ENCODE data around the gene TCAIM. TPM values are rescaled to one million over a fixed set of nuclear protein-coding genes. Genes with fewer than 3 reads are reported as not detected.

TCAIM gene
- total RNA-seq: 14.3 and 14.6 TPM in 2 replicates

- Mint-ChIP-seq H3K9me3 (no peaks in the 10 kb centered on the region), H3K27me3 (peaks cover 10% of the 10 kb centered on the region), H3K36me3 (ENCODE audit: low read depth) (peaks cover 6% of the 10 kb centered on the region), H3K4me3 (peak within 1 kb of the TSS; percentile 100), H3K4me1 (peaks cover 19% of the 10 kb centered on the region), H3K27ac (peak within 1 kb of the TSS; percentile 98)
- DNase-seq: peak; percentile 99
- intact Hi-C loops (cut with micrococcal nuclease): loop anchor here (1.0 to 10.0 kb wide), 8 partner anchors 101 to 1533 kb away; partner anchors contain the start of genes ACKR2, EXOSC7, HIGD1A and KIAA1143
Observed at GRCh38 chr3:44338010-44338827, at the start of gene TCAIM. TSS of gene TCAIM (plus strand) at chr3:44338766. CDS start at chr3:44354783, 16,017 bp downstream.

DNA sequence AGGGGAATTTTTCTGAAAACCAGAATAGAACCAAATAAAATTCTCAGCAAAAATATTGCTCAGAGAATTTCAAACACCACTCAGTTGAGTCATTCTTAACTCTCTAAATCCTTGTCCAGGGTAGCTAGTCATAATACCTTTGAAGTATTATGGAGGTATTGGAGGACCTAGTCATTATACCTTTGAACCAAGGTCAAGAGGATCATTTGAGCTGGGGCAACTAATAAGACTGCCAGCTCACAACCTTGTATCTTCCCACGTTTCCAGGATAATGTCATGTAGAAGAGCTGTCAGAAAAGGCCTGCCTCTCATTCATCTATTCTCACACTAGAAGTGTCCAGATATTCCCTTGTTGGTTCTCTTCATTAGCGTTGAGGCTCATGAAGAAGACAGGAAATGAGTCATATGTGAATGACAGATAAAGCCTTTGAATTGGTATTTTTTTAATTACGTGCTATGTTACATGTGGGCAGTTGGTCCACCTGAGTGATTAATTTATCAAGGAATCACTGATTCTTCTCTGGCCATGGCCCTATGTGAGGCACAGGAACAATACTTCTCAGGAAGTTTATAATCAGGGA is 48.6 kb upstream of the TCAIM start:
- intact Hi-C loops (cut with micrococcal nuclease): no loop called here
- Mint-ChIP-seq H3K4me3 (no peak overlapping the region), H3K27ac (no peak overlapping the region)

DNA sequence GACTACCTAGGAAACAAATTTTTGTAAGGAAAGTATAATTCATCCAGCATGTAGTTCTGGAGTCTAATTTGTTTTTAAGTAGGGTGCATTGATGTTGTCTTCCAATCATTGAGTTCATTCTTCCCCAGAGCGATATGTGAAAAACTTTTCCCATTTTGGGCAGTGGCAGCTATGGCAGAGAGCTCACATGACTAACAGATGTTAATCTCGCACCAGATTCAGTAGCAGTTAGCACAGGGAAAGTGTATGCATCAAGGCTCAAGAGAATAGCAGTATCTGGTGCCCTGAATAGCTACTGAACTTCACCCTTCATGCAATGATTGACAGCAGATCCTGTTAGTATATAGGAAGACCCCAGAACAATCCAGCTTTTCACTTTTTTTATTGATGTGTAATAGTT is 46.3 kb upstream of the TCAIM start:
- no peak overlapping the region for H3K4me3 Mint-ChIP-seq
- DNase-seq: no peak
- intact Hi-C loops (cut with micrococcal nuclease): no loop called here
- no peak overlapping the region for H3K27ac Mint-ChIP-seq
- no peaks in the 10 kb centered on the region for H3K36me3 Mint-ChIP-seq (ENCODE audit: low read depth)
- H3K27me3 Mint-ChIP-seq: peaks cover 9% of the 10 kb centered on the region
- no peaks in the 10 kb centered on the region for H3K4me1 Mint-ChIP-seq
- no peaks in the 10 kb centered on the region for H3K9me3 Mint-ChIP-seq

More for the DNA sequence above, 48.6 kb upstream of the TCAIM start:
- DNase-seq: no peak
- Mint-ChIP-seq H3K27me3 (peaks cover 1% of the 10 kb centered on the region), H3K4me1 (no peaks in the 10 kb centered on the region), H3K36me3 (ENCODE audit: low read depth) (no peaks in the 10 kb centered on the region), H3K9me3 (no peaks in the 10 kb centered on the region)

- DNase-seq: no peak
- Mint-ChIP-seq H3K27ac (no peak overlapping the region), H3K4me3 (no peak overlapping the region), H3K36me3 (ENCODE audit: low read depth) (no peaks in the 10 kb centered on the region), H3K27me3 (peaks cover 12% of the 10 kb centered on the region), H3K4me1 (no peaks in the 10 kb centered on the region), H3K9me3 (no peaks in the 10 kb centered on the region)
- intact Hi-C loops (cut with micrococcal nuclease): no loop called here
Observed at GRCh38 chr3:44292947-44293346, 45.6 kb upstream of the TCAIM start.

DNA sequence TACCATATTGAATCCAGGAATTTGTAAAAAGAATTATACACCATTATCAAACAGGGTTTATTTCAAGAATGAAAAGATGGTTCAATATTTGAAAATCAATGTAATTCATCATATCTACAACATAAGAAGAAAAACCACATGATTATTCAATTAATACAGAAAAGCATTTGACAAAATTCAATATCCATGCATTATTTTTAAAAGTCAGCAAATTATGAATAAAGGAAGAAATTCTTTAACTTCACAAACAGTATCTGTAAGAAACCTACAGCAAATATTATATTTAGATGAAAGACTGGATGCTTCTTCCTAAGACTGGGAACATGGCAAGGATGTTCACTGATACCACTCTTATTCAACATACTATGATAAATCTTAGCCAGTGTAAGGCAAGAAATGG is 41.3 kb upstream of the TCAIM start:
- Mint-ChIP-seq H3K9me3 (no peaks in the 10 kb centered on the region), H3K4me1 (no peaks in the 10 kb centered on the region), H3K27me3 (peaks cover 13% of the 10 kb centered on the region), H3K4me3 (no peak overlapping the region), H3K27ac (no peak overlapping the region), H3K36me3 (ENCODE audit: low read depth) (no peaks in the 10 kb centered on the region)
- intact Hi-C loops (cut with micrococcal nuclease): no loop called here
- no peak for DNase-seq

- Mint-ChIP-seq H3K27ac (no peak overlapping the region), H3K4me3 (no peak overlapping the region), H3K27me3 (peaks cover 21% of the 10 kb centered on the region), H3K4me1 (no peaks in the 10 kb centered on the region), H3K9me3 (peaks cover 3% of the 10 kb centered on the region), H3K36me3 (ENCODE audit: low read depth) (no peaks in the 10 kb centered on the region)
- intact Hi-C loops (cut with micrococcal nuclease): no loop called here
- DNase-seq: no peak
Observed at GRCh38 chr3:44301746-44302145, 36.8 kb upstream of the TCAIM start.

DNA sequence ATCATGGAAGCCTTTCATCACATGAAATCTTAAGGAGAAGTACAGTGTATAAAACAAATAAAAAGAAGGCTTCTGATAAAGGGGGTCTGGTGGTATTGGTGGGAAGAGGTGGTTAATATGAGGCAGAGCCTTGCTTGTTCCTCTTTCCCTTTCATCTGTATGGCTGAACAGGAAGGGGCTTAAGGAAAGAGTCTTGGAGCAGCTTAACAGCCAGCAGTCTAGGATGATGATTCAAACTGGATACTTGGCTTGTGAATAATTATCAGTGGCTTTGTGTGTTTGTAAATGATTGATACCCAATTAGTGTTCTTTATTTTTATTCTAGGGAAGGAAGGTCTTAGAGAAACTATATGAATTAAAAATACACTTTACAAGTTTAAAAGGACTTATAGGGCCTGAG is 29.1 kb upstream of the TCAIM start:
- H3K27ac Mint-ChIP-seq: no peak overlapping the region
- intact Hi-C loops (cut with micrococcal nuclease): no loop called here
- H3K4me1 Mint-ChIP-seq: no peaks in the 10 kb centered on the region
- no peak for DNase-seq
- no peak overlapping the region for H3K4me3 Mint-ChIP-seq
- H3K9me3 Mint-ChIP-seq: peaks cover 6% of the 10 kb centered on the region
- peaks cover 12% of the 10 kb centered on the region for H3K27me3 Mint-ChIP-seq
- no peaks in the 10 kb centered on the region for H3K36me3 Mint-ChIP-seq (ENCODE audit: low read depth)

DNA sequence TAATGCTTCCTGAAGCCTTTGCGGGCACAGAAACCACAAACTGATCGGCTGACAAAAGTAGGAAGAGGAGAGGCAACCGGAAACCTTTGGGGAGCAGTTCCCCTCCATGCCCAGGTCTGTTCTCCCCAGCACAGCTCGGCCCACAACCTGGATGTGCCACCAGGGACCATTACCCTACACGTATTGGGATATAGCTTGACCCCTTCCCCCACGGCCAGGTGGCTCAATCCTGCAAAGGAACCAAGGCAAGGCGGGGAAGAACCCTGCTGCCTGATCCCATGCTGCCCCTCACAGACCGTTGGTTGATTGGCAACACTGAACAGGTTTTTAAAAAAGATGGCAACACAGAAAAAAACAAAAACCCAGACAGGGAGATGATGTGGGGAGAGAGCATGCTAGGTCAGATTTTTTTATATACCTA is 19.7 kb upstream of the TCAIM start:
- Mint-ChIP-seq H3K4me3 (no peak overlapping the region), H3K27me3 (peaks cover 15% of the 10 kb centered on the region), H3K4me1 (no peaks in the 10 kb centered on the region), H3K36me3 (ENCODE audit: low read depth) (no peaks in the 10 kb centered on the region), H3K9me3 (no peaks in the 10 kb centered on the region), H3K27ac (no peak overlapping the region)
- intact Hi-C loops (cut with micrococcal nuclease): no loop called here
- DNase-seq: no peak

GRCh38 chr3:44321335-44321734 is 17.2 kb upstream of the TCAIM start:
- Mint-ChIP-seq H3K9me3 (no peaks in the 10 kb centered on the region), H3K4me1 (no peaks in the 10 kb centered on the region), H3K27me3 (peaks cover 27% of the 10 kb centered on the region), H3K4me3 (no peak overlapping the region), H3K36me3 (ENCODE audit: low read depth) (no peaks in the 10 kb centered on the region), H3K27ac (no peak overlapping the region)
- intact Hi-C loops (cut with micrococcal nuclease): loop anchor here (5.0 kb wide), 4 partner anchors 156 to 591 kb away; partner anchors contain the start of gene ZNF445
- no peak for DNase-seq

DNA sequence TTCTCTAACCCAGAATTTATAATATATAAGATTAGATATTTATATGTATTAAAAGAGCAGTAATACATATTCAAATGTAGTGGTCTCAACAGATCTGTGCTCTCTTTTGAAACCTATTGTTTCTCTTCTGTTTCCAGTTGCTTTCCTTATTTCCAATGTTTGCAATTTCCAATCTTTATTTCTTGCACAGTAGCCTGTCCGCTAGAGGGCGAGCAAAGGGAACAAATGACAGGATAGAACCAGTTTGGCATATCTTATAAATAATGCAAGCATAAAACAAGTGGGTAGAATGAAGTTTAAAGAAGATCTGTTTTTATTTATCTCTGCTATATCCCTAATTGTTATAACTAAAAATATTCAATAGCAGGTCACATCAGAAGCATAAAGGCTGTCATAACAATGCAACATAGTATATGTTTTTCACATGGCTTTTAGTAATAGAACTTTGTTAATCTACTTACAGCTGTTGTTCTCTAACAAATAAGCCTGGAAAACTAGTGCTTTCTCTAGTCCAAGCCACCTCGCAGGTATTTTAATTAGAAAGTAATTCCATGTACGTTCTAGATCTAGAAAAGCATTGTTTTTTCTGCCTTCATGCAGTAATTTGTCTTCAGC is 15.1 kb upstream of the TCAIM start:
- intact Hi-C loops (cut with micrococcal nuclease): loop anchor here (5.0 kb wide), 4 partner anchors 154 to 589 kb away; partner anchors contain the start of gene ZNF445
- peak; percentile 85 for DNase-seq
- Mint-ChIP-seq H3K36me3 (ENCODE audit: low read depth) (no peaks in the 10 kb centered on the region), H3K4me1 (no peaks in the 10 kb centered on the region), H3K27ac (no peak overlapping the region), H3K27me3 (peaks cover 31% of the 10 kb centered on the region), H3K9me3 (no peaks in the 10 kb centered on the region), H3K4me3 (no peak overlapping the region)

GRCh38 chr3:44324584-44324983 is 14.0 kb upstream of the TCAIM start:
- DNase-seq: no peak
- no peaks in the 10 kb centered on the region for H3K36me3 Mint-ChIP-seq (ENCODE audit: low read depth)
- peaks cover 32% of the 10 kb centered on the region for H3K27me3 Mint-ChIP-seq
- H3K27ac Mint-ChIP-seq: no peak overlapping the region
- no peaks in the 10 kb centered on the region for H3K4me1 Mint-ChIP-seq
- intact Hi-C loops (cut with micrococcal nuclease): loop anchor here (5.0 kb wide), 4 partner anchors 153 to 588 kb away; partner anchors contain the start of gene ZNF445
- H3K9me3 Mint-ChIP-seq: no peaks in the 10 kb centered on the region
- H3K4me3 Mint-ChIP-seq: no peak overlapping the region

- H3K27me3 Mint-ChIP-seq: peaks cover 32% of the 10 kb centered on the region
- intact Hi-C loops (cut with micrococcal nuclease): no loop called here
Observed at GRCh38 chr3:44326019-44326418, 12.5 kb upstream of the TCAIM start.

GRCh38 chr3:44326515-44326914 is 12.1 kb upstream of the TCAIM start:
- Mint-ChIP-seq H3K27ac (no peak overlapping the region), H3K27me3 (peaks cover 31% of the 10 kb centered on the region), H3K4me3 (no peak overlapping the region), H3K9me3 (no peaks in the 10 kb centered on the region), H3K36me3 (ENCODE audit: low read depth) (no peaks in the 10 kb centered on the region), H3K4me1 (no peaks in the 10 kb centered on the region)
- intact Hi-C loops (cut with micrococcal nuclease): no loop called here
- no peak for DNase-seq

More at GRCh38 chr3:44326019-44326418, 12.5 kb upstream of the TCAIM start:
- no peaks in the 10 kb centered on the region for H3K4me1 Mint-ChIP-seq
- H3K27ac Mint-ChIP-seq: no peak overlapping the region
- H3K9me3 Mint-ChIP-seq: no peaks in the 10 kb centered on the region
- H3K36me3 Mint-ChIP-seq (ENCODE audit: low read depth): no peaks in the 10 kb centered on the region
- no peak overlapping the region for H3K4me3 Mint-ChIP-seq
- no peak for DNase-seq

DNA sequence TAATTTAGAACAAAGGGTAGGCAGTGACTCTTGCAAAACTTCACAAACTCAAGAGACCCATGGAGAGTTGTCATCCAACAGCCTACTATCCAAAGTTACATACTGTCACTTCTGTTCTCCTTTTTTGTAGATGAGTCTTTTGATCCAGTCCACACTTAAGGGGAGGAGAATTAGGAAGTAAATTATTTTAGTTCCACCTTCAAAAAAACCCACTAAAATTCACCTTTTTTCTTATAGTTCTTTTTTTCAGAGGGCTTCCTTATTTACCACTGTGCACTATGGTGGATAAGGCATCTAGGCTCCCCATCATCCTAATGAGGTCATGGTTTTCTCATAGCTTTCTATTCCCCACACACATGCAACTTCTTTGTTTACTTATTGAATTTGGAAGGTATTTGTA is 8.6 kb upstream of the TCAIM start:
- Mint-ChIP-seq H3K9me3 (no peaks in the 10 kb centered on the region), H3K4me3 (no peak overlapping the region)
- intact Hi-C loops (cut with micrococcal nuclease): loop anchor here (10.0 kb wide), 1 partner anchor 1525 kb away; the partner anchor contains the start of genes ACKR2 and HIGD1A

More for the DNA sequence above, 8.6 kb upstream of the TCAIM start:
- no peak overlapping the region for H3K27ac Mint-ChIP-seq
- no peaks in the 10 kb centered on the region for H3K4me1 Mint-ChIP-seq
- peaks cover 27% of the 10 kb centered on the region for H3K27me3 Mint-ChIP-seq
- DNase-seq: no peak
- H3K36me3 Mint-ChIP-seq (ENCODE audit: low read depth): no peaks in the 10 kb centered on the region

Measured in activated CD4-positive, alpha-beta T cell treated with anti-CD3 and anti-CD28 coated beads, Interleukin-2, amount 10 ng/mL, durations not matched to agents 24 days and 14 days (primary cell).